NCI-H69 (cell line): ENCODE measurements around the gene LGI1.
A peak's percentile ranks its signal among the peaks of the same experiment; 100 is the strongest.

Experiments
- DNase-seq: peaks from one replicate; lab custom pipeline; 2025; lab: John Stamatoyannopoulos, UW

LGI1 gene

GRCh38 chr10:93755443-93756116 lies 2.2 kb upstream of the LGI1 start:
- no peak for DNase-seq

- no peak for DNase-seq
These were observed 1.6 kb upstream of the LGI1 start for GRCh38 chr10:93756118-93756517.

GRCh38 chr10:93757136-93757535 lies 600 bp upstream of the LGI1 start:
- peak; percentile 54 for DNase-seq

GRCh38 chr10:93758508-93758885 lies 761 bp downstream of the LGI1 start:
- no peak for DNase-seq

- DNase-seq = no peak
These were observed 1.2 kb downstream of the LGI1 start for GRCh38 chr10:93758891-93759410.

GRCh38 chr10:93760490-93760889 lies 2.8 kb downstream of the LGI1 start:
- no peak for DNase-seq

- DNase-seq = no peak
These were observed 5.2 kb downstream of the LGI1 start for GRCh38 chr10:93762979-93763391.

GRCh38 chr10:93766918-93767317 lies 9.2 kb downstream of the LGI1 start:
- DNase-seq = no peak

GRCh38 chr10:93767724-93768399 lies 10.1 kb downstream of the LGI1 start:
- no peak for DNase-seq

- DNase-seq = no peak
These were observed 11.2 kb downstream of the LGI1 start for GRCh38 chr10:93768892-93769291.

GRCh38 chr10:93771354-93771753 lies 13.6 kb downstream of the LGI1 start:
- no peak for DNase-seq

GRCh38 chr10:93773120-93773519 lies 15.4 kb downstream of the LGI1 start:
- DNase-seq = peak; percentile 2

- DNase-seq = no peak
These were observed 16.0 kb downstream of the LGI1 start for GRCh38 chr10:93773705-93774104.

GRCh38 chr10:93775356-93775755 lies 17.6 kb downstream of the LGI1 start:
- DNase-seq = no peak

GRCh38 chr10:93777092-93777491 lies 19.4 kb downstream of the LGI1 start:
- no peak for DNase-seq

GRCh38 chr10:93784059-93784458 lies 26.3 kb downstream of the LGI1 start:
- no peak for DNase-seq

GRCh38 chr10:93788413-93789208 lies 30.9 kb downstream of the LGI1 start:
- DNase-seq = no peak

GRCh38 chr10:93790439-93790838 lies 32.7 kb downstream of the LGI1 start:
- DNase-seq = no peak

GRCh38 chr10:93796167-93796566 lies 38.4 kb downstream of the LGI1 start:
- no peak for DNase-seq

- DNase-seq = no peak
These were observed 40.1 kb downstream of the LGI1 start for GRCh38 chr10:93797825-93798224.

GRCh38 chr10:93799155-93799708 lies 41.5 kb downstream of the LGI1 start:
- peak; percentile 1 for DNase-seq

GRCh38 chr10:93804200-93804599 lies 46.5 kb downstream of the LGI1 start:
- peak; percentile 37 for DNase-seq
